Stimulated activated CD4-positive, alpha-beta T cell treated with anti-CD3 and anti-CD28 coated beads, Interleukin-4, amount 100 ng/mL, for 4 hours (primary cell): Measurements from ENCODE around the gene DNAJB9.

ENCODE experiments used
- DNase-seq, 2 experiments: peaks; one replicate each; pipeline ENCODE4 v3.0.0-alpha.2; 2020

DNAJB9 gene

GRCh38 chr7:108611268-108611667 is 41.6 kb downstream of the DNAJB9 start:
- no peak for DNase-seq

GRCh38 chr7:108613147-108613948 is 43.7 kb downstream of the DNAJB9 start:
- no peak for DNase-seq

GRCh38 chr7:108613949-108614381 is 44.3 kb downstream of the DNAJB9 start:
- no peak for DNase-seq

GRCh38 chr7:108614896-108615295 is 45.2 kb downstream of the DNAJB9 start:
- no peak for DNase-seq

- no peak for DNase-seq
Observed at GRCh38 chr7:108618056-108618455, 48.4 kb downstream of the DNAJB9 start.

GRCh38 chr7:108623220-108623619 is 53.5 kb downstream of the DNAJB9 start:
- DNase-seq, result no peak
